SU-DHL-6 (cell line): ENCODE data around the gene ACVRL1.

Experiments used
- H2AFZ ChIP-seq: fragments of 200-600 bp; sonication (generic); 2 replicates; pipeline ENCODE4 v1.6.1; 2014; ENCODE audit warnings: low read depth, mild to moderate bottlenecking, moderate library complexity, mixed read lengths, antibody characterized with exemption, low read length; ENCODE audit not compliant: severe bottlenecking
- H3F3A ChIP-seq: fragments of 200-600 bp; shearing (Covaris generic); 2 replicates; pipeline ENCODE4 v1.6.0; 2016; ENCODE audit warnings: antibody characterized with exemption, mild to moderate bottlenecking; ENCODE audit not compliant: insufficient read depth
- H3K27ac ChIP-seq: fragments of 200-600 bp; sonication (generic); 2 replicates; pipeline ENCODE4 v1.5.1; 2016; ENCODE audit warnings: low read depth, mild to moderate bottlenecking, low read length, moderate library complexity, mixed read lengths
- H3K27me3 ChIP-seq: fragments of 200-600 bp; sonication (generic), shearing (Covaris generic); 2 replicates; pipeline ENCODE4 v1.6.0; 2014; ENCODE audit warnings: mild to moderate bottlenecking, low read length
- H3K36me3 ChIP-seq: fragments of 200-600 bp; sonication (generic); 2 replicates; pipeline ENCODE4 v1.6.1; 2014; ENCODE audit warnings: mild to moderate bottlenecking, low read length, mixed read lengths
- H3K4me2 ChIP-seq: fragments of 300-600, 200-600 bp; shearing (Covaris generic), sonication (generic); 2 replicates; pipeline ENCODE4 v1.6.0; 2014; ENCODE audit warnings: low read length, low read depth, mild to moderate bottlenecking; ENCODE audit not compliant: poor library complexity, severe bottlenecking
- H3K4me3 ChIP-seq: fragments of 200-600 bp; sonication (generic); 2 replicates; pipeline ENCODE4 v1.5.1; 2014; ENCODE audit warnings: antibody characterized with exemption, low read length, mild to moderate bottlenecking, mixed read lengths; ENCODE audit not compliant: insufficient read depth, poor library complexity, severe bottlenecking
- H3K79me2 ChIP-seq: fragments of 200-600 bp; sonication (generic); 2 replicates; pipeline ENCODE4 v1.6.1; 2014; ENCODE audit warnings: mild to moderate bottlenecking, low read length, moderate library complexity; ENCODE audit not compliant: insufficient read depth
- H3K9ac ChIP-seq: fragments of 200-600 bp; sonication (generic); 2 replicates; pipeline ENCODE4 v1.7.0; 2014; ENCODE audit warnings: mild to moderate bottlenecking, low read length
- H3K9me2 ChIP-seq: fragments of 200-600 bp; sonication (generic); replicated peaks from 2 replicates; pipeline ENCODE4 v1.6.1; 2014; ENCODE audit warnings: low read length; ENCODE audit not compliant: insufficient read depth
- H3K9me3 ChIP-seq: fragments of 200-600 bp; sonication (generic); 2 replicates; pipeline ENCODE4 v1.6.1; 2014; ENCODE audit warnings: low read length, mixed read lengths; ENCODE audit not compliant: insufficient read depth
- H4K20me1 ChIP-seq: fragments of 200-600 bp; sonication (generic); 2 replicates; pipeline ENCODE4 v1.6.1; 2014; ENCODE audit warnings: low read depth, mild to moderate bottlenecking, antibody characterized with exemption, low read length, moderate library complexity, mixed read lengths
- CTCF ChIP-seq: fragments of 200-600 bp; sonication (generic); IDR thresholded peaks from one replicate; pipeline ENCODE4 v1.5.1; 2017; ENCODE audit warnings: antibody characterized with exemption, mild to moderate bottlenecking, low read length, moderate library complexity; ENCODE audit not compliant: insufficient read depth, poor library complexity, severe bottlenecking
- EZH2phosphoT487 ChIP-seq: fragments of 200-600 bp; sonication (generic), shearing (Covaris generic); conservative IDR thresholded peaks from 2 replicates; pipeline ENCODE4 v1.6.1; 2018; ENCODE audit warnings: mild to moderate bottlenecking, antibody characterized with exemption, low read length, moderate library complexity, mixed read lengths

Gene ACVRL1

GRCh38 chr12:51910168-51910567 is 2.9 kb downstream of the ACVRL1 start:
- no peaks in the 10 kb centered on the region for H3F3A ChIP-seq
- no peaks in the 10 kb centered on the region for H3K9me2 ChIP-seq
- H2AFZ ChIP-seq: no peak overlapping the region
- H3K27me3 ChIP-seq: no peaks in the 10 kb centered on the region
- TF ChIP-seq CTCF (no peak), EZH2phosphoT487 (no peak)
- H3K79me2 ChIP-seq: no peaks in the 10 kb centered on the region
- H3K36me3 ChIP-seq: no peaks in the 10 kb centered on the region
- no peak overlapping the region for H3K27ac ChIP-seq
- H3K9ac ChIP-seq: no peak overlapping the region
- no peaks in the 10 kb centered on the region for H3K9me3 ChIP-seq
- no peaks in the 10 kb centered on the region for H4K20me1 ChIP-seq
- no peak overlapping the region for H3K4me3 ChIP-seq
- no peak overlapping the region for H3K4me2 ChIP-seq

- H3K9ac ChIP-seq: no peak overlapping the region
- H3K4me2 ChIP-seq: no peak overlapping the region
Observed at GRCh38 chr12:51910691-51911090, 3.4 kb downstream of the ACVRL1 start.

GRCh38 chr12:51911307-51911706 is 4.0 kb downstream of the ACVRL1 start:
- Histone ChIP-seq H3K9me3 (no peaks in the 10 kb centered on the region), H3K9ac (no peak overlapping the region), H3F3A (no peaks in the 10 kb centered on the region), H3K9me2 (no peaks in the 10 kb centered on the region), H3K79me2 (no peaks in the 10 kb centered on the region), H4K20me1 (no peaks in the 10 kb centered on the region), H3K4me3 (no peak overlapping the region), H3K4me2 (no peak overlapping the region), H3K27me3 (no peaks in the 10 kb centered on the region), H3K36me3 (no peaks in the 10 kb centered on the region), H2AFZ (no peak overlapping the region), H3K27ac (no peak overlapping the region)
- TF ChIP-seq CTCF (no peak), EZH2phosphoT487 (no peak)

More at GRCh38 chr12:51910691-51911090, 3.4 kb downstream of the ACVRL1 start:
- Histone ChIP-seq H3F3A (no peaks in the 10 kb centered on the region), H3K27me3 (no peaks in the 10 kb centered on the region), H3K9me2 (no peaks in the 10 kb centered on the region), H3K27ac (no peak overlapping the region), H3K36me3 (no peaks in the 10 kb centered on the region), H4K20me1 (no peaks in the 10 kb centered on the region), H2AFZ (no peak overlapping the region), H3K9me3 (no peaks in the 10 kb centered on the region), H3K79me2 (no peaks in the 10 kb centered on the region), H3K4me3 (no peak overlapping the region)
- TF ChIP-seq EZH2phosphoT487: no peak
- TF ChIP-seq CTCF: no peak
